ENCODE measurements around the gene TMEM196.
"Not testable (repeated sequence)": the region's sequence is repeated elsewhere in the genome, so short reads cannot be mapped to it uniquely, and the experiment has no call there.

Gene TMEM196

DNA sequence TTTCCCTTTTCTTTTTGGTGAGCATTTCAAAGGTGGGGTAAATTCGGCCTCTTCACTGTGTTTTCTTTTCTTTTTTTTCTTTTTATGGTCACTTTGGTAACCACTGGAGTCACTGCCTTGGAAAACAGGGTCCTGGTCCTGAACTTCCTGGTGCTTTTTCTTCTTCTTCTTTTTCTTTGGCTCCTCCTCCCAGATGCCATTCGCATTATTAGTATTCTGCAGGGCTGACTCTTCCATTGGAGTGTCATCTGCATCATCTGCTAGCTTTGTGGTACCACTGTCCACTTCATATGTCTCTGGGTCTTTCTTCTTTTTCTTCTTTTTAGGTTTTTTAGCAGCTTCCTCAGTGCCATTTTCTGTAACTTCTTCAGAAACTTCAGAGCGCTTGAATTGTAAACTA is 75.1 kb downstream of the TMEM196 start:
- H3K4me3 ChIP-seq (replicated peaks in 1 of 2; ENCODE audit: low read depth in 2 of 2, low read length in 2 of 2) = no peak overlapping the region
- TF ChIP-seq, protein P1, sequence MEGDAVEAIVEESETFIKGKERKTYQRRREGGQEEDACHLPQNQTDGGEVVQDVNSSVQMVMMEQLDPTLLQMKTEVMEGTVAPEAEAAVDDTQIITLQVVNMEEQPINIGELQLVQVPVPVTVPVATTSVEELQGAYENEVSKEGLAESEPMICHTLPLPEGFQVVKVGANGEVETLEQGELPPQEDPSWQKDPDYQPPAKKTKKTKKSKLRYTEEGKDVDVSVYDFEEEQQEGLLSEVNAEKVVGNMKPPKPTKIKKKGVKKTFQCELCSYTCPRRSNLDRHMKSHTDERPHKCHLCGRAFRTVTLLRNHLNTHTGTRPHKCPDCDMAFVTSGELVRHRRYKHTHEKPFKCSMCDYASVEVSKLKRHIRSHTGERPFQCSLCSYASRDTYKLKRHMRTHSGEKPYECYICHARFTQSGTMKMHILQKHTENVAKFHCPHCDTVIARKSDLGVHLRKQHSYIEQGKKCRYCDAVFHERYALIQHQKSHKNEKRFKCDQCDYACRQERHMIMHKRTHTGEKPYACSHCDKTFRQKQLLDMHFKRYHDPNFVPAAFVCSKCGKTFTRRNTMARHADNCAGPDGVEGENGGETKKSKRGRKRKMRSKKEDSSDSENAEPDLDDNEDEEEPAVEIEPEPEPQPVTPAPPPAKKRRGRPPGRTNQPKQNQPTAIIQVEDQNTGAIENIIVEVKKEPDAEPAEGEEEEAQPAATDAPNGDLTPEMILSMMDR (IDR thresholded peaks at IDR 0.05; ENCODE audit: low read depth, low read length) = no peak
- no peak for DNase-seq (ENCODE audit: low read depth in 2 of 2)

DNA sequence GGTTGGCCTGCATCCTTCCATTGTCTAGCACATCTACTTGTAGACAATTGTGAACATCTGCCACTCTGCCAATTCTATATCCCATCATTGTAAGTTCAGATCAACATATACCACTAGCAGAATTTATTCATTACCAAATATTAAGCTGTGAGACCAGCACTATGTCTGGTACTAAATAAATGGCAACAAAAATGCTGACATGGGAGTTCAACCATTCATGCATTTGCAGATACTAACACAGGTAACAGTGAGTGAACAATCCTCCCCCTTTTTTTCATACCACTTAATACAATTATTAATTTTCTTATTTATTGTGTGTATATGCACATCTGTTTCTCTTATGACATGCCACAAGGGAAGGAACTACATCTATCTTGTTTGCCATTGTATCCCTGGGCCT is 76.5 kb downstream of the TMEM196 start:
- H3K4me3 ChIP-seq (replicated peaks in 1 of 2; ENCODE audit: low read depth in 2 of 2, low read length in 2 of 2) = no peak overlapping the region
- TF ChIP-seq, protein P1 (IDR thresholded peaks at IDR 0.05; ENCODE audit: low read depth, low read length) = no peak
- no peak for DNase-seq (ENCODE audit: low read depth in 2 of 2)

DNA sequence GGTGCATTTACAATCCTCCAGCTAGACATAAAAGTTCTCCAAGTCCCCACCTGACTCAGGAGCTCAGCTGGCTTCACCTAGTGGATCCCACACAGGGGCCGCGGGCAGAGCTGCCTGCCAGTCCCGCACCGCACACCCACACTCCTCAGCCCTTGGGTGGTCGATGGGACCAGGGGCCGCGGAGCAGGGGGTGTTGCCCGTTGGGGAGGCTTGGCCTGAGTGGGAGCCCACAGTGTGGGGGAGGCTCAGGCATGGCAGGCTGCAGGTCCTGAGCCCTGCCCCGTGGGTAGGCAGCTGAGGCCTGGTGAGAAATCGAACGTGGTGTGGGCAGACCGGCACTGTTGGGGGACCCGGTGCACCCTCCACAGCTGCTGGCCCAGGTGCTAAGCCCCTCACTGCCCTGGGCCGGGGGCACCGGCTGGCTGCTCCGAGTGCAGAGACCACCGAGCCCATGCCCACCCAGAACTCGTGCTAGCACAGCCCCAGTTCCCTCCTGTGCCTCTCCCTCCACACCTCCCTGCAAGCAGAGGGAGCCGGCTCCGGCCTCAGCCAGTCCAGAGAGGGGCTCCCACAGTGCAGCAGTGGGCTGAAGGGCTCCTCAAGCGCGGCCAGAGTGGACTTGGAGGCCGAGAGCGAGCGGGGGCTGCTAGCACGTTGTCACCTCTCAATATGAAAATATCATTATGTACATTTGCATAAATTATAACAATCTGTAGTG is 81.1 kb downstream of the TMEM196 start:
- TF ChIP-seq, protein P1 (IDR thresholded peaks at IDR 0.05; ENCODE audit: low read depth, low read length) = no peak
- no peak overlapping the region for H3K4me3 ChIP-seq (replicated peaks in 1 of 2; ENCODE audit: low read depth in 2 of 2, low read length in 2 of 2)
- DNase-seq (ENCODE audit: low read depth in 2 of 2) = no peak

DNA sequence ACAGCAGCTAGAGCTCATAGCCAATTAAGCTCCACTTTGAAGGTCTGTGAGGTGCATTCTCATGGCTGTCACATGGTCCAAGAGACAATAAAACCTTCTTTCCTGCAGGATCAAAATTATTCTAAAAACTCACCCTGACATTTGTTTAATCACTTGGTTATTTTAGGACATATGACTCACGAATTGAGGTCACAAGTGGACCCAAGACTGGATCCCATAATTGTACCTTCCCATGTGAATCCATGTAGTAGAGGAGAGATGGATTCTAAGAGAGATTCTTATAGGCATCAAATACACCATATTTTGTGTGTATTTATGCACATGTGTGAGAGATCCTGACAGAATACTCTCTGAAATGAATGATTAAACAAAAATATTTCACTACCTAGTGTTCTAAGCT is 82.7 kb downstream of the TMEM196 start:
- TF ChIP-seq, protein P1 (IDR thresholded peaks at IDR 0.05; ENCODE audit: low read depth, low read length) = no peak
- DNase-seq (ENCODE audit: low read depth in 2 of 2) = no peak
- no peak overlapping the region for H3K4me3 ChIP-seq (replicated peaks in 1 of 2; ENCODE audit: low read depth in 2 of 2, low read length in 2 of 2)

DNA sequence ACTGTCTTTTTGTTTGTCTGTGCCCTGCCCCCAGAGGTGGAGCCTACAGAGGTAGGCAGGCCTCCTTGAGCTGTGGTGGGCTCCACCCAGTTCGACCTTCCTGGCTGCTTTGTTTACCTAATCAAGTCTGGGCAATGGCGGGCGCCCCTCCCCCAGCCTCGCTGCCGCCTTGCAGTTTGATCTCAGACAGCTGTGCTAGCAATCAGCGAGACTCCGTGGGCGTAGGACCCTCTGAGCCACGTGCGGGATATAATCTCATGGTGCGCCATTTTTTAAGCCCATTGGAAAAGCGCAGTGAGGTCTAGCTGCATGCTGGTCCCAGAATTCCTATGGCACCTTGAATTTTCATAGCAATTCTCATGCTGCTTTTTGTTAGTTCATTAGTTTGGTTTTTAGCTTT is 84.3 kb downstream of the TMEM196 start:
- not testable (repeated sequence) for DNase-seq (ENCODE audit: low read depth in 2 of 2); H3K4me3 ChIP-seq (replicated peaks in 1 of 2; ENCODE audit: low read depth in 2 of 2, low read length in 2 of 2)

DNA sequence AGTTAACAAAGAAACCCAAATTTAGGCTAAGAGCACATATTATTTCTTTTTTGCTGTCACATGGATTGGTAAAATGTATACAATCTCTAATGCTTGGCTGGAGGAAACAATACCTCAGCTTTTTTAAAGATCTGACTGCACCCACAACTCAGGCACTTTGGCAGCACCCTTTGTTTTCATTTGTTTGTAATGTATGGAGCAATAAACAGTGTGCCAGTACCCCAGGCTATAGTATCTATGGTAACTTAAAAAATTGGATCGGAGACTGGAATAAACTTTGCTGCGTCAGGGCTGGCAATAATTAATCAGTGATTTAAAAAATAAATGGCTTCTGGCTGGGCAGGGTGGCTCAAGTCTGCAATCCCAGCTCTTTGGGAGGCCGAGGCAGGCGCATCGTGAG is 91.8 kb downstream of the TMEM196 start:
- H3K4me3 ChIP-seq (replicated peaks in 1 of 2; ENCODE audit: low read depth in 2 of 2, low read length in 2 of 2) = no peak overlapping the region
- DNase-seq (ENCODE audit: low read depth in 2 of 2) = no peak
- TF ChIP-seq, protein P1 (IDR thresholded peaks at IDR 0.05; ENCODE audit: low read depth, low read length) = no peak

DNA sequence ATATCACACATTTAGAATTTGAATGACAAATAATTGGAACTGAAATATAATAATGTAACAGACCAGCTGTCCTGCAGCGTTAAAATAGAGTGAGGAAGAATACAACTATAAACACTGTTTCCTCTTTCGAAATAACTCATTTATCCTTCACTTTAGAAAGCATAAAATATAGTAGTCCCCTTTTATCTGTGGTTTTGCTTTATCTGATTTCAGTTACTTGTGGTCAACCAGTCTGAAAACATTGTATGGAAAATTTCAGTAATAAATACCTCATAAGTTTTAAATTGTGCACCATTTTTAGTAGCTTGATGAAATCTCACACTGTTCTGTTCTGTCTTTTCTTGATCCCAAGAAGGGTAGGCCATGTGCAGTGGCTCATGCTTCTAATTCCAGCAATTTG is 96.2 kb downstream of the TMEM196 start:
- H3K4me3 ChIP-seq (replicated peaks in 1 of 2; ENCODE audit: low read depth in 2 of 2, low read length in 2 of 2) = no peak overlapping the region
- TF ChIP-seq, protein P1 (IDR thresholded peaks at IDR 0.05; ENCODE audit: low read depth, low read length) = no peak
- peak in 1 of 2 donors; percentile 44 for DNase-seq (ENCODE audit: low read depth in 2 of 2)

Data from cardiac fibroblast (primary cell).